Colonic mucosa (tissue), 4 donors: ENCODE measurements around the gene LMF1. TPM values are rescaled to one million over a fixed set of nuclear protein-coding genes. Genes with fewer than 3 reads are reported as not detected.

Experiments used
- DNase-seq: peaks from one replicate; pipeline ENCODE4 v3.0.0-alpha.2; 2020
- H3K27ac ChIP-seq: fragments of 200-600 bp; one replicate; pipeline ENCODE4 v1.8.0; 2021
- H3K27me3 ChIP-seq: fragments of 200-600 bp; one replicate; pipeline ENCODE4 v1.8.0; 2021
- H3K36me3 ChIP-seq: fragments of 200-600 bp; one replicate; pipeline ENCODE4 v1.8.0; 2021
- H3K4me1 ChIP-seq: fragments of 200-600 bp; one replicate; pipeline ENCODE4 v1.8.0; 2021; ENCODE audit warnings: mild to moderate bottlenecking
- H3K4me3 ChIP-seq: fragments of 200-600 bp; one replicate; pipeline ENCODE4 v1.8.0; 2021
- H3K9ac ChIP-seq, 2 donors: one replicate each; pipeline ENCODE4 v1.7.0; 2013; ENCODE audit warnings: control low read depth in 2 of 2, low read depth in 2 of 2, low read length in 2 of 2
- H3K9me3 ChIP-seq: fragments of 200-600 bp; one replicate; pipeline ENCODE4 v1.8.0; 2021
- CTCF ChIP-seq: fragments of 200-600 bp; IDR thresholded peaks from one replicate; pipeline ENCODE4 v1.8.0; 2022; ENCODE audit warnings: antibody characterized with exemption, mild to moderate bottlenecking
- intact Hi-C: fragments of 100-400 bp; cut with DNase I; formaldehyde crosslinking; loops from one replicate; pipeline ENCODE4 v1.14.1; 2022
- total RNA-seq, 2 donors: library from RNA; stranded (reverse); fragmentation: NEBNext Ultra II Directional in 1 of 2; extraction: Animal tissue kit (Norgen Biotek cat#: 25700) in 1 of 2; gene quantifications; one replicate each; pipeline ENCODE4 v1.2.1, GENCODE V29; 2021
- donor health status: healthy.
- donor health status: DM: no; HTN: no; CAD: no.
- donor health status: DM: no; HTN: no; CAD: no.

Gene LMF1
- total RNA-seq = 10 to 100 TPM in 1 of 2 donors, 1 to 10 TPM in 1; 8.4 to 12.8 TPM

- Histone ChIP-seq H3K36me3 (no peaks in the 10 kb centered on the region), H3K4me3 (peak within 1 kb of the TSS; percentile 88), H3K27ac (peak within 1 kb of the TSS; percentile 77), H3K4me1 (no peaks in the 10 kb centered on the region), H3K27me3 (no peaks in the 10 kb centered on the region), H3K9ac (peak within 1 kb of the TSS; percentile 77 to 99), H3K9me3 (no peaks in the 10 kb centered on the region)
- TF ChIP-seq CTCF = no peak
- intact Hi-C loops = no loop called here
- DNase-seq = peak; percentile 97
These were observed at the start of gene LMF1 for GRCh38 chr16:970766-971581. TSS of gene LMF1 (minus strand) at chr16:970984. CDS start at chr16:970980, 4 bp downstream.

- no peaks in the 10 kb centered on the region for H3K27me3 ChIP-seq
- intact Hi-C loops = no loop called here
- no peaks in the 10 kb centered on the region for H3K4me1 ChIP-seq
- H3K36me3 ChIP-seq = no peaks in the 10 kb centered on the region
- H3K9me3 ChIP-seq = no peaks in the 10 kb centered on the region
- H3K9ac ChIP-seq = no peak overlapping the region
- no peak overlapping the region for H3K27ac ChIP-seq
- TF ChIP-seq CTCF = no peak
- no peak for DNase-seq
- no peak overlapping the region for H3K4me3 ChIP-seq
These were observed 49.3 kb upstream of the LMF1 start for GRCh38 chr16:1020091-1020399.

- no peaks in the 10 kb centered on the region for H3K9me3 ChIP-seq
- H3K4me3 ChIP-seq = no peak overlapping the region
- no peak for DNase-seq
- H3K9ac ChIP-seq = no peak overlapping the region
- H3K4me1 ChIP-seq = no peaks in the 10 kb centered on the region
- no peaks in the 10 kb centered on the region for H3K36me3 ChIP-seq
- no peak for TF ChIP-seq CTCF
- H3K27me3 ChIP-seq = no peaks in the 10 kb centered on the region
- intact Hi-C loops = no loop called here
- H3K27ac ChIP-seq = no peak overlapping the region
These were observed 48.7 kb upstream of the LMF1 start for GRCh38 chr16:1019231-1020090.

GRCh38 chr16:1018447-1019198, 47.8 kb upstream of the LMF1 start:
- TF ChIP-seq CTCF = no peak
- intact Hi-C loops = no loop called here
- H3K9ac ChIP-seq = no peak overlapping the region
- H3K4me3 ChIP-seq = no peak overlapping the region
- no peaks in the 10 kb centered on the region for H3K27me3 ChIP-seq
- no peak overlapping the region for H3K27ac ChIP-seq
- no peak for DNase-seq
- H3K9me3 ChIP-seq = no peaks in the 10 kb centered on the region
- H3K36me3 ChIP-seq = no peaks in the 10 kb centered on the region
- no peaks in the 10 kb centered on the region for H3K4me1 ChIP-seq

GRCh38 chr16:1014771-1015495, 44.1 kb upstream of the LMF1 start:
- H3K4me3 ChIP-seq = no peak overlapping the region
- H3K9ac ChIP-seq = no peak overlapping the region
- H3K27ac ChIP-seq = no peak overlapping the region
- intact Hi-C loops = no loop called here
- no peak for TF ChIP-seq CTCF
- DNase-seq = no peak
- no peaks in the 10 kb centered on the region for H3K36me3 ChIP-seq
- H3K27me3 ChIP-seq = no peaks in the 10 kb centered on the region
- no peaks in the 10 kb centered on the region for H3K4me1 ChIP-seq
- no peaks in the 10 kb centered on the region for H3K9me3 ChIP-seq
